HCT116 (cell line): ENCODE measurements around the gene FRS2. TPM values are rescaled to one million over a fixed set of nuclear protein-coding genes. Genes with fewer than 3 reads are reported as not detected.

Experiments
- ATAC-seq: fragments of 200-7000 bp; cut with Tn5 transposase; 2 replicates; pipeline ENCODE4 v1.9.1; 2020; ENCODE audit warnings: mild to moderate bottlenecking, moderate library complexity
- BruUV-seq: library from RNA; stranded (reverse); fragments of 400-500 nt; replicated peaks from 2 replicates; lab custom pipeline; 2021; lab: Mats Ljungman, UMichigan
- CTCF ChIA-PET: fragments of 300-600 bp; sonication (Branson Sonifier 250); formaldehyde crosslinking; loops from one replicate; lab custom pipeline; 2021; ENCODE audit warnings: antibody characterized with exemption; lab: Charles Lee
- POLR2A ChIA-PET: fragments of 300-600, 350-600 bp; sonication (Branson Sonifier 250); formaldehyde crosslinking; loops from one replicate; lab custom pipeline; 2021; ENCODE audit warnings: antibody characterized with exemption; lab: Charles Lee
- RAD21 ChIA-PET, 2 experiments: fragments of 300-600 bp; sonication (Branson Sonifier 250); formaldehyde crosslinking; loops; one replicate each; lab custom pipeline; 2023; ENCODE audit warnings: low total read pairs in 2 of 2; ENCODE audit not compliant: uncharacterized antibody in 2 of 2, unreplicated experiment in 2 of 2, low non-redundant PET in 1 of 2; lab: Charles Lee
- DNase-seq: peaks from one replicate; pipeline ENCODE4 v3.0.0-alpha.2; 2010; ENCODE audit warnings: low read depth, low spot score
- H2AFZ ChIP-seq: fragments of 200-600 bp; shearing (Covaris generic), sonication (generic); 2 replicates; pipeline ENCODE4 v1.6.1; 2017; ENCODE audit warnings: low read depth, mixed run types, mixed read lengths, antibody characterized with exemption, low read length; ENCODE audit not compliant: poor library complexity, severe bottlenecking
- H3K27ac ChIP-seq: 2 replicates; pipeline ENCODE4 v1.5.1; 2012; ENCODE audit warnings: low read depth, low read length
- H3K27me3 ChIP-seq: fragments of 200-600 bp; sonication (generic); 2 replicates; pipeline ENCODE4 v1.6.1; 2016; ENCODE audit warnings: mixed run types, low read length, mixed read lengths; ENCODE audit not compliant: insufficient read depth
- H3K36me3 ChIP-seq, 2 experiments: fragments of 200-500 bp in 1 of 2; fragments of 200-600 bp in 1 of 2; sonication (Bioruptor generic) in 1 of 2; sonication (generic) in 1 of 2; 2 replicates each; pipeline versions ENCODE4 v1.5.1 to v1.6.1; 2014 to 2016; ENCODE audit warnings: low read length in 2 of 2, inconsistent platforms in 1 of 2, mixed read lengths in 1 of 2, mixed run types in 1 of 2; ENCODE audit not compliant: insufficient read depth in 2 of 2, control insufficient read depth in 1 of 2
- H3K4me1 ChIP-seq, 2 experiments: fragments of 200-600 bp in 1 of 2; sonication (generic) in 1 of 2; 2 replicates each; pipeline versions ENCODE4 v1.5.1 to v1.6.1; 2012 to 2017; ENCODE audit warnings: low read length in 2 of 2, inconsistent platforms in 1 of 2, mild to moderate bottlenecking in 1 of 2, mixed read lengths in 1 of 2, mixed run types in 1 of 2, moderate library complexity in 1 of 2; ENCODE audit not compliant: insufficient read depth in 2 of 2, control insufficient read depth in 1 of 2
- H3K4me2 ChIP-seq: fragments of 200-600 bp; sonication (generic); 2 replicates; pipeline ENCODE4 v1.6.1; 2017; ENCODE audit warnings: mixed run types, low read length, mixed read lengths
- H3K4me3 ChIP-seq, 2 experiments: fragments of 200-600 bp in 1 of 2; sonication (generic) in 1 of 2; replicated peaks in 1 of 2; 2 replicates each; pipeline ENCODE4 v1.5.1; 2011 to 2016; ENCODE audit warnings: low read length in 2 of 2, control low read depth in 1 of 2, low read depth in 1 of 2, mild to moderate bottlenecking in 1 of 2, mixed read lengths in 1 of 2, mixed run types in 1 of 2
- H3K79me2 ChIP-seq: fragments of 200-600 bp; sonication (generic); 2 replicates; pipeline ENCODE4 v1.6.1; 2017; ENCODE audit warnings: mild to moderate bottlenecking, mixed run types, low read length, moderate library complexity, mixed read lengths; ENCODE audit not compliant: insufficient read depth
- H3K9ac ChIP-seq: fragments of 200-600 bp; sonication (generic); 2 replicates; pipeline ENCODE4 v1.6.1; 2016; ENCODE audit warnings: low read length, mixed read lengths
- H3K9me2 ChIP-seq: fragments of 200-600 bp; sonication (generic), shearing (Covaris generic); 2 replicates; pipeline ENCODE4 v1.6.1; 2017; ENCODE audit warnings: mixed run types, mild to moderate bottlenecking, moderate library complexity; ENCODE audit not compliant: insufficient read depth
- H3K9me3 ChIP-seq, 2 experiments: fragments of 200-500 bp in 1 of 2; fragments of 200-600 bp in 1 of 2; sonication (Bioruptor generic) in 1 of 2; sonication (generic) in 1 of 2; 2 replicates each; pipeline ENCODE4 v1.6.1; 2014 to 2017; ENCODE audit warnings: low read length in 2 of 2, mixed read lengths in 2 of 2, inconsistent platforms in 1 of 2, low read depth in 1 of 2, mild to moderate bottlenecking in 1 of 2, mixed run types in 1 of 2, moderate library complexity in 1 of 2; ENCODE audit not compliant: control insufficient read depth in 1 of 2, insufficient read depth in 1 of 2
- H4K20me1 ChIP-seq: fragments of 200-600 bp; sonication (generic), shearing (Covaris generic); 2 replicates; pipeline ENCODE4 v1.6.1; 2017; ENCODE audit warnings: mixed run types, mild to moderate bottlenecking, moderate library complexity; ENCODE audit not compliant: insufficient read depth
- CBX3 ChIP-seq: IDR thresholded peaks from 2 replicates; pipeline ENCODE4 v1.6.1; 2012; ENCODE audit warnings: low read depth
- CTCF ChIP-seq, 3 experiments: fragments of 200-600 bp in 1 of 3; sonication (generic) in 1 of 3; IDR thresholded peaks in 2 of 3; conservative IDR thresholded peaks in 1 of 3; 2 replicates each; pipeline ENCODE4 v1.5.1; 2012 to 2017; ENCODE audit warnings: low read depth in 2 of 3, low read length in 2 of 3, antibody characterized with exemption in 1 of 3, borderline replicate concordance in 1 of 3, control low read depth in 1 of 3, mild to moderate bottlenecking in 1 of 3, mixed read lengths in 1 of 3, mixed run types in 1 of 3, moderate library complexity in 1 of 3; ENCODE audit not compliant: insufficient read depth in 1 of 3
- EGR1 ChIP-seq: IDR thresholded peaks from 2 replicates; pipeline ENCODE4 v1.6.1; 2012; ENCODE audit warnings: low read depth
- EZH2phosphoT487 ChIP-seq: fragments of 200-600 bp; IDR thresholded peaks from 2 replicates; pipeline ENCODE4 v1.6.1; 2018; ENCODE audit warnings: antibody characterized with exemption, borderline replicate concordance
- FOSL1 ChIP-seq: IDR thresholded peaks from 2 replicates; pipeline ENCODE4 v1.6.1; 2012; ENCODE audit warnings: low read depth
- MAX ChIP-seq: IDR thresholded peaks from 2 replicates; pipeline ENCODE4 v1.6.1; 2012
- POLR2A ChIP-seq: IDR thresholded peaks from 2 replicates; pipeline ENCODE4 v1.7.0; 2011; ENCODE audit warnings: borderline replicate concordance; ENCODE audit not compliant: insufficient read depth, insufficient read length; ENCODE audit errors: extremely low read depth
- POLR2AphosphoS5 ChIP-seq: IDR thresholded peaks from 2 replicates; pipeline ENCODE4 v1.6.1; 2011; ENCODE audit warnings: mild to moderate bottlenecking, low read depth, low read length, moderate library complexity
- RAD21 ChIP-seq: IDR thresholded peaks from 2 replicates; pipeline ENCODE4 v1.6.1; 2012; ENCODE audit warnings: low read depth, mild to moderate bottlenecking
- SIN3A ChIP-seq: IDR thresholded peaks from 2 replicates; pipeline ENCODE4 v1.6.1; 2012; ENCODE audit warnings: low read depth
- SRF ChIP-seq: IDR thresholded peaks from 2 replicates; pipeline ENCODE4 v1.6.1; 2012; ENCODE audit warnings: low read depth
- ZFX ChIP-seq: fragments of 450-650 bp; IDR thresholded peaks from 2 replicates; pipeline ENCODE4 v1.6.1; 2017
- intact Hi-C: fragments of 100-400 bp; cut with micrococcal nuclease; formaldehyde crosslinking; loops from 2 replicates; pipeline ENCODE4 v1.10.0; 2022
- total RNA-seq: library from RNA; stranded (reverse); gene quantifications from one replicate; pipeline ENCODE4 v1.2.1, GENCODE V29; 2021; ENCODE audit not compliant: unreplicated experiment

FRS2 gene
- total RNA-seq, 1 experiment from 2014 or later, result 14.7 TPM

- Histone ChIP-seq H3K27me3 (no peaks in the 10 kb centered on the region), H3K4me1 (no peaks in the 10 kb centered on the region), H2AFZ (no peak overlapping the region), H3K27ac (no peak overlapping the region), H3K4me2 (no peak overlapping the region), H3K79me2 (no peaks in the 10 kb centered on the region), H3K36me3 (no peaks in the 10 kb centered on the region), H4K20me1 (no peaks in the 10 kb centered on the region), H3K4me3 (no peak overlapping the region), H3K9me3 (no peaks in the 10 kb centered on the region), H3K9ac (no peak overlapping the region), H3K9me2 (no peaks in the 10 kb centered on the region)
- DNase-seq (no peak), ATAC-seq (no peak)
- ChIA-PET CTCF (no interaction called here), POLR2A (no interaction called here), RAD21 (no interaction called here)
- no peak for TF ChIP-seq SRF
- TF ChIP-seq EZH2phosphoT487, result no peak
- TF ChIP-seq FOSL1, result no peak
- no peak for TF ChIP-seq POLR2AphosphoS5
- no peak for TF ChIP-seq EGR1
- TF ChIP-seq SIN3A, result no peak
- no peak for TF ChIP-seq ZFX
- no peak for TF ChIP-seq CTCF (IDR thresholded peaks at IDR 0.05 in 2 of 3, conservative IDR thresholded peaks at IDR 0.05 in 1 of 3; ENCODE audit: borderline replicate concordance in 1 of 3, insufficient read depth in 1 of 3, low read depth in 2 of 3, low read length in 2 of 3)
- TF ChIP-seq POLR2A, result no peak
- intact Hi-C loops, result no loop called here
- no TSS peak for BruUV-seq
These were observed 38.5 kb upstream of the FRS2 start for GRCh38 chr12:69431591-69432222.

GRCh38 chr12:69433653-69434052 lies 36.5 kb upstream of the FRS2 start:
- intact Hi-C loops, result no loop called here
- Histone ChIP-seq H3K27ac (no peak overlapping the region), H4K20me1 (no peaks in the 10 kb centered on the region), H3K4me1 (no peaks in the 10 kb centered on the region), H3K4me3 (no peak overlapping the region), H3K4me2 (no peak overlapping the region), H3K9ac (no peak overlapping the region), H3K79me2 (no peaks in the 10 kb centered on the region), H3K9me3 (no peaks in the 10 kb centered on the region), H2AFZ (no peak overlapping the region), H3K9me2 (no peaks in the 10 kb centered on the region), H3K27me3 (no peaks in the 10 kb centered on the region), H3K36me3 (no peaks in the 10 kb centered on the region)
- no TSS peak for BruUV-seq
- DNase-seq (no peak), ATAC-seq (no peak)
- ChIA-PET RAD21 (no interaction called here), POLR2A (no interaction called here), CTCF (no interaction called here)
- TF ChIP-seq MAX (no peak), RAD21 (no peak), CBX3 (no peak)
